Omental fat pad (tissue), 4 donors: Measurements from ENCODE around the gene DENND1A. TPM values are rescaled to one million over a fixed set of nuclear protein-coding genes. Genes with fewer than 3 reads are reported as not detected.

Experiments used
- ATAC-seq: fragments of 150-250 bp; one replicate; pipeline ENCODE4 v1.9.1; 2016; ENCODE audit warnings: mild to moderate bottlenecking, moderate library complexity; ENCODE audit not compliant: low FRiP score
- DNase-seq: peaks from one replicate; pipeline ENCODE4 v3.0.0-alpha.2; 2019; ENCODE audit warnings: low spot score
- CTCF ChIP-seq, 3 donors: fragments of 450-650 bp; IDR thresholded peaks; one replicate each; pipeline ENCODE4 v1.5.1; 2016 to 2017; ENCODE audit warnings: antibody characterized with exemption in 3 of 3, mild to moderate bottlenecking in 3 of 3, moderate library complexity in 2 of 3
- total RNA-seq, 4 donors: library from RNA; depleted of rRNA; stranded (reverse); fragments of >200 nt; gene quantifications; one replicate each; pipeline ENCODE4 v1.1.0, GENCODE V29; 2016

The DENND1A gene
- total RNA-seq, 4 donors from 2014 or later = 15.2 to 22.8 (median 20.7) TPM

- no peak for DNase-seq
- no peak for TF ChIP-seq CTCF (IDR thresholded peaks at IDR 0.05)
- no peak for ATAC-seq
Observed at GRCh38 chr9:123798195-123798594, 131.7 kb downstream of the DENND1A start.

- DNase-seq = no peak
- no peak for ATAC-seq
- TF ChIP-seq CTCF (IDR thresholded peaks at IDR 0.05) = no peak
Observed at GRCh38 chr9:123796618-123797484, 133.1 kb downstream of the DENND1A start.

GRCh38 chr9:123796094-123796493 is 133.8 kb downstream of the DENND1A start:
- DNase-seq = no peak
- no peak for TF ChIP-seq CTCF (IDR thresholded peaks at IDR 0.05)
- no peak for ATAC-seq

GRCh38 chr9:123795336-123795735 is 134.6 kb downstream of the DENND1A start:
- ATAC-seq (no peak), DNase-seq (no peak)
- TF ChIP-seq CTCF (IDR thresholded peaks at IDR 0.05) = no peak

GRCh38 chr9:123792501-123792900 is 137.4 kb downstream of the DENND1A start:
- no peak for TF ChIP-seq CTCF (IDR thresholded peaks at IDR 0.05)
- no peak for ATAC-seq
- DNase-seq = no peak

GRCh38 chr9:123789554-123790292 is 140.2 kb downstream of the DENND1A start:
- ATAC-seq = no peak
- no peak for DNase-seq
- no peak for TF ChIP-seq CTCF (IDR thresholded peaks at IDR 0.05)
